Measurements from ENCODE around the gene RIPK4.

The RIPK4 gene

DNA sequence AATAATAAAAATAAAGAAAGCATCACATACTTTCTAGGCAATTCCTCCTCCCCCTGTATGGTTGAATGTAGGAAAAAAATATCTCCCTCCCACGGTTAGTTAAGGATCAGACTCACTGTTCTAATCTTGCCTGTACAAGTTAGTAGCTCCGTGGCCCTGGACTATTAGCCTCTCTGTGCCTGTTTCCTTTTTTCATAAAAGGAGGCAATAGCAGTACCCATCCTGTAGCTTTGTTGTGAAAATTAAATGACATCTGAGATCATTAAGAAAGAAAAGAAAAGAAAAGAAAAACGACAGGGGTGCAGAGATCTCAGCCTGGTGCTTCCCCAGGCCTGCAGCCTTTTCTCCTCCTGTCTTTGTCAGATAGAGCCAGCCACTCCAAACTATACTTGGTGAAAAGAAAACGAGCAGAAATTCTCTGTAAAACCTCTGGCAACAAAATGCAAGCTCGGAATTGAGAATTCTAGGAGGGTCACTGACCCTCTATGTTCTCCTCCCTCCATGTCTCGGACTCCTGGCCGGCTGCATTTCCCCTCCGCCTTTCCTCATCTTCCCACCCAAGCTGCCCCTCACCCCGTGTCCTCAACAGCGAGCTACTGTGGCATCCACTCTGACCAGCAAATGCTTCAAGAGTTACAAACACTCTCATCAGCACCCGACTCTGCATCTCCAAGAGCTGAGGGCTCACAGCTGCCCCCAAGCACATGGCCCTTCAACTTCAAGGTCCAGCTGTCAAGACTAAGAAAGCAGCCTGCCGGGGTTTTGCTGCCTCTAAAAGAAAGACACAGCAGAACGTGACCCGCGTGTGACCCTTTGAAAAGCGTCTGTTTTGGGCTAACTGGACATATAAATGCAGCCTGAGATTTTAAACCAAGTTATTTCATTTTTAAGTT is 13.6 kb downstream of the RIPK4 start:
- DNase-seq (ENCODE audit: extremely low spot score) = no peak
- CTCF ChIA-PET = no interaction called here
- POLR2A ChIA-PET = interaction anchor here (1.6 to 3.1 kb wide), 3 partner anchors 13 to 75 kb away, joined by 4 to 9 read pairs (median 5); no protein-coding TSS in a partner anchor
- no peak for TF ChIP-seq FOXA1 (IDR thresholded peaks at IDR 0.05)
- TF ChIP-seq CTBP1 (IDR thresholded peaks at IDR 0.05; ENCODE audit: borderline replicate concordance) = no peak
- TF ChIP-seq HDGF (IDR thresholded peaks at IDR 0.05; ENCODE audit: borderline replicate concordance) = no peak
- no peak for TF ChIP-seq NFRKB (IDR thresholded peaks at IDR 0.05)
- no peak for TF ChIP-seq TARDBP (IDR thresholded peaks at IDR 0.05)
- no peak for TF ChIP-seq L3MBTL2 (conservative IDR thresholded peaks at IDR 0.05)
- TF ChIP-seq LEF1 (IDR thresholded peaks at IDR 0.05; ENCODE audit: borderline replicate concordance) = no peak
- TF ChIP-seq ELF4 (IDR thresholded peaks at IDR 0.05) = no peak
- TF ChIP-seq FOXM1 (IDR thresholded peaks at IDR 0.05; ENCODE audit: borderline replicate concordance) = no peak
- TF ChIP-seq BHLHE40 (IDR thresholded peaks at IDR 0.05; ENCODE audit: borderline replicate concordance) = no peak
- TF ChIP-seq ARNT (IDR thresholded peaks at IDR 0.05) = no peak

GRCh38 chr21:41752231-41752681 is 14.6 kb downstream of the RIPK4 start:
- DNase-seq (ENCODE audit: extremely low spot score) = no peak
- ChIA-PET CTCF (no interaction called here), POLR2A (interaction anchor here (1.6 to 3.1 kb wide), 3 partner anchors 14 to 74 kb away, joined by 4 to 9 read pairs (median 5); no protein-coding TSS in a partner anchor)
- TF ChIP-seq LEF1 (IDR thresholded peaks at IDR 0.05; ENCODE audit: borderline replicate concordance) (no peak), ELF4 (IDR thresholded peaks at IDR 0.05) (no peak)
- TF ChIP-seq, protein P1, sequence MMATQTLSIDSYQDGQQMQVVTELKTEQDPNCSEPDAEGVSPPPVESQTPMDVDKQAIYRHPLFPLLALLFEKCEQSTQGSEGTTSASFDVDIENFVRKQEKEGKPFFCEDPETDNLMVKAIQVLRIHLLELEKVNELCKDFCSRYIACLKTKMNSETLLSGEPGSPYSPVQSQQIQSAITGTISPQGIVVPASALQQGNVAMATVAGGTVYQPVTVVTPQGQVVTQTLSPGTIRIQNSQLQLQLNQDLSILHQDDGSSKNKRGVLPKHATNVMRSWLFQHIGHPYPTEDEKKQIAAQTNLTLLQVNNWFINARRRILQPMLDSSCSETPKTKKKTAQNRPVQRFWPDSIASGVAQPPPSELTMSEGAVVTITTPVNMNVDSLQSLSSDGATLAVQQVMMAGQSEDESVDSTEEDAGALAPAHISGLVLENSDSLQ (IDR thresholded peaks at IDR 0.05) = no peak

- CTCF ChIA-PET = no interaction called here
- POLR2A ChIA-PET = interaction anchor here (1.6 to 3.1 kb wide), 3 partner anchors 14 to 73 kb away, joined by 4 to 9 read pairs (median 5); no protein-coding TSS in a partner anchor
- DNase-seq (ENCODE audit: extremely low spot score) = no peak
- TF ChIP-seq NFRKB (IDR thresholded peaks at IDR 0.05) (no peak), FOXA1 (IDR thresholded peaks at IDR 0.05) (no peak), HDGF (IDR thresholded peaks at IDR 0.05; ENCODE audit: borderline replicate concordance) (no peak), SP1 (IDR thresholded peaks at IDR 0.05) (no peak), ZNF384 (IDR thresholded peaks at IDR 0.05) (no peak), TARDBP (IDR thresholded peaks at IDR 0.05) (no peak), FOXM1 (IDR thresholded peaks at IDR 0.05; ENCODE audit: borderline replicate concordance) (no peak), ELF4 (IDR thresholded peaks at IDR 0.05) (no peak), BHLHE40 (IDR thresholded peaks at IDR 0.05; ENCODE audit: borderline replicate concordance) (no peak)
- TF ChIP-seq, protein P1 (IDR thresholded peaks at IDR 0.05) = no peak
Measured at GRCh38 chr21:41751611-41752011, 15.2 kb downstream of the RIPK4 start.

GRCh38 chr21:41750532-41751151 is 16.2 kb downstream of the RIPK4 start:
- POLR2A ChIA-PET = no interaction called here
- no peak for TF ChIP-seq SUZ12 (IDR thresholded peaks at IDR 0.05)
- TF ChIP-seq FOXM1 (IDR thresholded peaks at IDR 0.05; ENCODE audit: borderline replicate concordance) = no peak
- TF ChIP-seq BHLHE40 (IDR thresholded peaks at IDR 0.05; ENCODE audit: borderline replicate concordance) = no peak
- TF ChIP-seq TARDBP (IDR thresholded peaks at IDR 0.05) = no peak
- no peak for TF ChIP-seq FOXK2 (IDR thresholded peaks at IDR 0.05)
- TF ChIP-seq ELF4 (IDR thresholded peaks at IDR 0.05) = no peak
- TF ChIP-seq L3MBTL2 (conservative IDR thresholded peaks at IDR 0.05) = no peak
- no peak for TF ChIP-seq NFRKB (IDR thresholded peaks at IDR 0.05)
- no peak for TF ChIP-seq ZNF384 (IDR thresholded peaks at IDR 0.05)
- TF ChIP-seq CTBP1 (IDR thresholded peaks at IDR 0.05; ENCODE audit: borderline replicate concordance) = no peak
- TF ChIP-seq, protein P1 (IDR thresholded peaks at IDR 0.05) = no peak
- no peak for TF ChIP-seq LEF1 (IDR thresholded peaks at IDR 0.05; ENCODE audit: borderline replicate concordance)
- no peak for TF ChIP-seq FOXA1 (IDR thresholded peaks at IDR 0.05)
- no peak for DNase-seq (ENCODE audit: extremely low spot score)
- CTCF ChIA-PET = interaction anchor here (0.5 to 1.7 kb wide), 3 partner anchors 16 to 25 kb away, joined by 3 to 4 read pairs (median 3); partner anchors contain the start of gene RIPK4

- CTCF ChIA-PET = interaction anchor here (0.5 to 1.7 kb wide), 2 partner anchors 17 to 19 kb away, joined by 3 to 4 read pairs; partner anchors contain the start of gene RIPK4
- POLR2A ChIA-PET = no interaction called here
- no peak for TF ChIP-seq ZNF384 (IDR thresholded peaks at IDR 0.05)
- TF ChIP-seq TARDBP (IDR thresholded peaks at IDR 0.05) = no peak
- TF ChIP-seq L3MBTL2 (conservative IDR thresholded peaks at IDR 0.05) = no peak
- TF ChIP-seq, protein P1 (IDR thresholded peaks at IDR 0.05) = no peak
- TF ChIP-seq FOXK2 (IDR thresholded peaks at IDR 0.05) = no peak
- no peak for TF ChIP-seq NFRKB (IDR thresholded peaks at IDR 0.05)
- no peak for TF ChIP-seq FOXM1 (IDR thresholded peaks at IDR 0.05; ENCODE audit: borderline replicate concordance)
- no peak for TF ChIP-seq CTBP1 (IDR thresholded peaks at IDR 0.05; ENCODE audit: borderline replicate concordance)
- TF ChIP-seq ARNT (IDR thresholded peaks at IDR 0.05) = no peak
- no peak for DNase-seq (ENCODE audit: extremely low spot score)
Measured at GRCh38 chr21:41750051-41750450, 16.8 kb downstream of the RIPK4 start.

Data from HEK293T (cell line).